HT1080 (cell line): ENCODE results near the gene SCFD2. TPM values are rescaled to one million over a fixed set of nuclear protein-coding genes. Genes with fewer than 3 reads are reported as not detected.

Experiments
- DNase-seq: peaks from one replicate; pipeline ENCODE4 v3.0.0-alpha.2; 2015; ENCODE audit warnings: low read depth
- total RNA-seq: library from RNA; depleted of rRNA; stranded (reverse); fragments of >200 nt; shearing (Covaris generic); gene quantifications from 2 replicates; pipeline ENCODE4 v1.2.3, GENCODE V29; 2014

SCFD2 gene
- total RNA-seq, 1 experiment from 2014 or later = 28.0 TPM

- DNase-seq = no peak
Observed at GRCh38 chr4:52894443-52894842, 471.4 kb downstream of the SCFD2 start.

DNA sequence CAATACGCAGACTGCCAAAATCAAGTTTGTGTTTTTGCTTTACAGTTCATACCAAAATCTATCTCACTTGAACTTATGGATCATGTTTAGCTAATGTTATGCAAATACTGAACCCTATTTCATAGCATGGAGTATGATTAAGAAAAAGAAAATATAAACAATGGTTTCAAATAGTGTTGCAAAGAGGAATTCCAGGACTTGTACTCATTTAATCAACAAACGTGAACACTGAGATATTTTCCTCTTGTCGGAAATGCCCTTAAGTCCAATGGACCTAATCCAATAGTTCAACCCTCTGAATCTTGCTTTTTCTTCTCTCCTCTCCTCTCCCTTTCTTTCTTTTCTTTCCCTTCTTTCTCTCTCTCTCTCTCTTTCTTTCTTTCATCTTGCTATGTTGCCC is 473.0 kb downstream of the SCFD2 start:
- no peak for DNase-seq

DNA sequence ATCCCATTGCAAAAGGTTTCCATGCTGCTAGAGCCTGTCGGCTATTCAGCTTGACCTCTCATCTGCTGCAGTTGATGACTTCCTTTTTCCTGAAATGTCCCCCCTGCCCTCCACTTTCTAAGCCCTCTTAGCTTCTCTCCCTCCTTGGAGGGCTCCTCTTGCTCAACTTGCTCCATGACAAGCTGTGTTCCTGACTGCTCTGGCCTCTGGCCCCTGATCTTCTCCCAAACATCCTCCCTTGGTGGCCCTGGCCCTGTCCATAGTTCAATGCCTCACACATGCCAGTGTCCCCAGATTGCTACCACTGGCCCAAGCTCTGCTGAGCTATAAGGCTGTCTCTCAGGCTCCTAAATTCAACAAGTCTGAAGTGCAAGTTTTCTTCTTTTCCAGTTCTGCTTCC is 474.1 kb downstream of the SCFD2 start:
- no peak for DNase-seq

- DNase-seq = no peak
Observed at GRCh38 chr4:52890521-52890791, 475.4 kb downstream of the SCFD2 start.

DNA sequence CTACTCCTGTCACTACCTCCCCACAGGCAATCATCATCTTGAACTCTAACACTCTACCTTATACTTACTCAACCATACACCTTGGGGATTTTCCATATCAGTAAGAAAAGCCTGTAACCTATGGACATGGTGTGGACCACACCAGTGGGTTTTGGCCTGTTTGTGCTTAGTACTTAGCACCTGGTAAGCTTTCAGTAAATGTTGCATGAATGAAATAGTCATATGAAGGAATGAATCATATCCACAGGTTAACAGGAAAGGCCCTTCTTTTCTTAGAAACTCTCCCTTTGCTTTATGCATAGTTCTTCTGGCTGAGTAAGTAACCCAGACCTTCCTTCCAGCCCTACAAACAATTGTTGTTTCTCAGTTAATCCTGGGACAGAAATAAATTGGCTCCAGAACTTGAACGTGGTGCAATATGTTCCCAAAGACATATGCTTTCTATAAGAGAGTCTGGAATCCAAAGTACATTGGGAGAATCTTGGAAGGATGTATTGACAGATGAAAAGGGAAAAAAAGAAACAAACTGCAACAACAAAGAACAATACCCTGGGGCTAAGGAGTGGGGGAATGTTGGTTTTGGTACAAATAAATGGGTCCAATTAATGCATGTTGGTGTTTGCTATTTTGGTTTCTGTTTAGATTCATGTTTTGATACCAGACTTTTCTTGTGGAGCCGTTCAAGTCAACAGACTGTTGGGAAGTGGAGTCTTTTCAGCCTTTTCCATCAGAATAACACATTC is 475.9 kb downstream of the SCFD2 start:
- DNase-seq = no peak

DNA sequence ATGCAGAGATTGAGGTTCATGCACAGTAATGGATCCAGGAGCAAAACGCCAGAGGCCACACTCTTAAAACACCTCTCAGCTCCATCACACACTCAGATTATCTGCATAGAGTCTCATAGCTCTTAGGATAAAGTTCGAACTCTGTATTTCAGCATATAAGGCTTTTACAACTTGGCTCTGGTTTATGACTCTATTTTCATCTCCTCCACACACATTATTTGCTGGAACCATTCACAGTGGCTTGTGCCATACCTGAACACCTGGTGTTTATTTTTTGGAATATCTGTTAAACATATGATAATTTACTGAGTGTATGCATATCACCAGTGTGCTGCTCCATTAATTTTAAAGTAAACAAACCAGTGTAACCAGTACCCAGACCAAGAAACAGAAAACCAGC is 476.5 kb downstream of the SCFD2 start:
- DNase-seq = no peak

- no peak for DNase-seq
Observed at GRCh38 chr4:52884994-52885393, 480.9 kb downstream of the SCFD2 start.

DNA sequence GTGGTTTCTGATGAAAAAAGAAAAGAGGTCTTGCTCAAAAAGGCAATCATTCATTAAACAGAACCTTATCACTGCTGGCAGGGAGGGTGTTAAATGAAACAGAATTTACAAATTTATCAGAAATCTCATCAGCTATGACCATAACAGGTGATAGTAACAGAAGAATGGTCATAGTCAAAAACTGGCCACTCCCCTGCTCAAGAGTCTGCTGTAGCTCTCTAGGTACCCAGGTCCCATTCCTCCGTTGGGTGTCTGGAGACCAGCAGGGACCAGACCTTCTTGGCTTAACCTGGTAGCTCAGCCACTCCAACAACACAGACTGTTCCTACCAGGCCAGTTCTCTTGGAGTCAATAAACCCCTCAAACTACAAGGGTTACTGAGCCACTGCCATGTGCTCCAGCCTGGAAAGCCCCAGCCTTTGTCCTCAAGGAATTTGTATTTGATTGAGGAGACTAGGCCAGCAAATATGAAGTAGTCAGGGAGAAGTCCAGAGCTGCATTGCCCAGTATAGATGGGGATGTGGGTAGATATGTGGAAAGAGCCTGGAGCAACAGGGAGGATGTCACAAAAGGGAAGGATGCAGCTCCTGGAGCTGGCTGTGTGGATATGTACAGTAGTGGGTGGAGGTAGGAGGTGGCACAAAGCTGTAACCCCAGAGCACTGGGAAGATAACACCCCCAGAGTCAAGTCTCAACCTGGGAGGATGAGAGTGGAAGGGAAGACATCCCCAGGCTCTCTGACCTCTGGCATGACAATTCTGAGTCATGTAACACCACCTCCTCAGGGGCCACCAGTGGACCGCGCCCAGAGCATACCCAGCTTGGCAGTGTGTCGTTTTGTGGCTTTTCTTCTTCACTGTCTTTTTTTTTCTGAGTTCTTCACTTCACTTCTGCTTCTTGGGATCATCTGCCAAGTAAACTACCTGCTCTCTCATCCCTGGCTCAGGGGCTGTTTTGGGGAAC is 481.9 kb downstream of the SCFD2 start:
- DNase-seq = no peak

GRCh38 chr4:52883183-52883621 is 482.7 kb downstream of the SCFD2 start:
- DNase-seq = no peak

DNA sequence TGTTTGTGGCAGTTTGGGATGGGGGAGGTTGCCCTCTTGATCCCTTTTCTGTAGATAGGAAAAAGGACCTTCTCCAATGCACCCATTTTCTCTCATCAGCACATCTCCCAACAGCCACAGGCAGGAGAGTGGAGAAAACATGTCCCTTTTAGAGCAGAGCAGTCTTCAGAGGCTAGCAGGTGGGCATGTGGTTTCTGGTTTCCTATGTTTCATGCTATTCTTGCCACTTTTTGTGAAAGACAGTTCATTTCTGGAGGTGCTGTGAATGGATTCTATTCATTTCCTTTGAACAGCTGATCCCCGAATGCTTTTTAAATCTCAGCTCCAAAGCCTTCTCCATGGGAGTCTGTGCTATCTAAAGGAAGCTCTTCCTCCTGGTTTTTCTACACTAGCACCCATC is 484.9 kb downstream of the SCFD2 start:
- no peak for DNase-seq

DNA sequence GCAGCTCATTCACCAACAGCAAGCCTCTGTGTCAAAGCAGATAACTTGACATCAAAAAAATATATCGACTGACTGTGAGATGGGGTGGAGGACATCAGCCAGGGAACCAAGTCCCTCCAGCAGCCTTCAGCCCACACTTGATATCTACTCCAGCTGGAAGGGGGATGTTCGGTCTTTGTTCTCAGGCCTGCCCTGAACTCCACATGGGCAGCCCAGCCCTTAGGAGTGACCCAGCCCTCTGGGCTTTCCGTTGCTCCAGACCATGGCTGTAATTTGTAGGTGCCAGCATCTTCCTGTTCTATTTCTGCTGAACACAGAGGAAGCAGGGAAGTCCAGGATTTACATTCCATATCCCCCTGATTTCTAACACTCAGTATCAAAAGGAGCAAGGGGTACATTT is 486.4 kb downstream of the SCFD2 start:
- DNase-seq = no peak

DNA sequence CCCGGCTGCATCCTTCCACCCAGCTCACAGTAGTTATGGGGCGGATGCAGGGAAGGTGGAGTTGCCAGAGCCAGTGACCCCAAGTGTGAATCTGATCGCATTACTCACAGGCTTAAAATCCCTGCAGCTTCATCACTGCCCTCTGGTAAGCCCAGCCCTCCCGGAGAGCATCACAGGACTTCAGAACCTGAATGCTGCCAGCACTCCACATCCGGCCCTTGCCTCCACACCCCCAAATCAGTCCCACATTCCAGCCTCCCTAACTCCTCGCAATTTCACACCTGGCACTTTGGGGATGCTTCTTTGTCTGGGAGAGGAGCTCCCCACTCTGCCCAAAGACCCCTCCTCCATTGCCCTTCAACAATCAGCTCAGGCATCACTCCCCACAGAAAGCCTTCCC is 488.2 kb downstream of the SCFD2 start:
- DNase-seq = peak; percentile 6

- no peak for DNase-seq
Observed at GRCh38 chr4:52877036-52877435, 488.8 kb downstream of the SCFD2 start.

- no peak for DNase-seq
Observed at GRCh38 chr4:52876069-52876468, 489.8 kb downstream of the SCFD2 start.

- DNase-seq = no peak
Observed at GRCh38 chr4:52874948-52875347, 490.9 kb downstream of the SCFD2 start.

GRCh38 chr4:52873861-52874343 is 492.0 kb downstream of the SCFD2 start:
- DNase-seq = no peak

- peak; percentile 71 for DNase-seq
Observed at GRCh38 chr4:52873191-52873590, 492.7 kb downstream of the SCFD2 start.

DNA sequence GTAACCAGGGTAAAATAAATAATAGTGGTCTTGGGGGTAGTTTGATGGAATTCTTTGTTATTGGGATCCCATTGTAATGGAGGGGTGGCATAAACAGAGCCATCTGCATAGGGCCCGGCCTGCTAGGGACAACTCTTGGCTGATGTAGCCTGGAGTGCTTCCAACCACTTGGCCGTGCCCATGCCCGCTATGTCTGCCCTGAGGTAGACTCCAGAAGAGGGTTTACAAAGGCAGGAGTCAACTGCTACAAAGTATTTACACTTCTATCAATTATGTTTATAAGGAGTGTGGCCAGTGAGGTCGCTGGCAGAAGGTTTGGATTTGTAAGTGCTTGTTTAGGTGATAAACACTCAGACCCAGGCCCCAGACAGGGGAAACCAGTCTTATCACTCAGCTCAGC is 495.6 kb downstream of the SCFD2 start:
- DNase-seq = no peak

- no peak for DNase-seq
Observed at GRCh38 chr4:52869656-52870055, 496.2 kb downstream of the SCFD2 start.

GRCh38 chr4:52869196-52869595 is 496.7 kb downstream of the SCFD2 start:
- DNase-seq = no peak

GRCh38 chr4:52868133-52868532 is 497.7 kb downstream of the SCFD2 start:
- DNase-seq = no peak

- no peak for DNase-seq
Observed at GRCh38 chr4:52867163-52867562, 498.7 kb downstream of the SCFD2 start.

DNA sequence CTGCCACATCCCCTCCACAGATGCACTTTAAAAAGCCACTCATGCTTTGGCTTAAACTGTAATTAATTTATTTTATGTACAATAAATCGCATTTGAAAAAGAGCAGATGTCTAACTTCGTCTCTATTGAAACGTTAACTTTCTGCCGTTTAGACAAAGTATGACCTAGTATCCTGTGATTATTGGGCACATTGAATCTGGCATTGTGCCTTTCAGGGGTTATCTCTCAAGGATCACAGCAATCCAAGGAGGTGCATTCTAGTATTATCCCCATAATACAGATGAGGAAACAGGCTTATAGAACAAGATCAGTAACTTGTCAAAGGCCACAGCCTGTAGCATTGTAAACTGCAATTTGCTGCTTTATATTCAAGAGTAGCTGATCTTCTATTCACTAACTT is 499.1 kb downstream of the SCFD2 start:
- no peak for DNase-seq
